B cell (primary cell): Measurements from ENCODE around the gene ARHGAP4. TPM values are rescaled to one million over a fixed set of nuclear protein-coding genes. Genes with fewer than 3 reads are reported as not detected.
A peak's percentile ranks its signal among the peaks of the same experiment; 100 is the strongest.

Experiments
- ATAC-seq: fragments of 200-7000 bp; cut with Tn5 transposase; one replicate; pipeline ENCODE4 v1.10.0; 2021; ENCODE audit warnings: low read depth, mild to moderate bottlenecking, moderate number of reproducible peaks, moderate library complexity
- CTCF ChIA-PET: fragments of 350-600 bp; sonication (Branson Sonifier 250); formaldehyde crosslinking; loops from one replicate; lab custom pipeline; 2021; ENCODE audit warnings: antibody characterized with exemption, inconsistent platforms; lab: Charles Lee
- POLR2A ChIA-PET: fragments of 350-600 bp; sonication (Branson Sonifier 250); formaldehyde crosslinking; loops from one replicate; lab custom pipeline; 2021; ENCODE audit warnings: antibody characterized with exemption; lab: Charles Lee
- DNase-seq: peaks from one replicate; pipeline ENCODE4 v3.0.0; 2013
- H2AFZ ChIP-seq: 2 replicates; pipeline ENCODE4 v1.6.1; 2012; ENCODE audit warnings: mild to moderate bottlenecking, low read depth, low read length; ENCODE audit not compliant: insufficient read depth, poor library complexity, severe bottlenecking
- H3K27ac ChIP-seq, 2 donors: 1 replicate in 1 of 2; 2 replicates in 1 of 2; pipeline ENCODE4 v1.5.1; 2012 to 2013; ENCODE audit warnings: low read length in 2 of 2, mild to moderate bottlenecking in 2 of 2, moderate library complexity in 1 of 2
- H3K27me3 ChIP-seq, 4 experiments: fragments of 200-600 bp in 1 of 4; sonication (generic) in 1 of 4; replicated peaks in 1 of 4; 1 replicate in 2 of 4; 2 replicates in 2 of 4; pipeline versions ENCODE4 v1.6.1 to v1.7.0; 2013 to 2016; ENCODE audit warnings: low read length in 3 of 4, mild to moderate bottlenecking in 2 of 4, mixed read lengths in 1 of 4, moderate library complexity in 1 of 4; ENCODE audit not compliant: insufficient read depth in 4 of 4, control insufficient read depth in 3 of 4; ENCODE audit errors: control extremely low read depth in 1 of 4
- H3K36me3 ChIP-seq, 2 experiments: replicated peaks in 1 of 2; 1 replicate in 1 of 2; 2 replicates in 1 of 2; pipeline versions ENCODE4 v1.6.1 to v1.7.1; 2013; ENCODE audit warnings: low read length in 1 of 2; ENCODE audit not compliant: insufficient read depth in 2 of 2, control insufficient read depth in 1 of 2; ENCODE audit errors: control extremely low read depth in 1 of 2, extremely low read depth in 1 of 2
- H3K4me1 ChIP-seq, 2 donors: fragments of 200-600 bp in 1 of 2; sonication (generic) in 1 of 2; 1 replicate in 1 of 2; 2 replicates in 1 of 2; pipeline versions ENCODE4 v1.5.1 to v1.6.1; 2013 to 2017; ENCODE audit warnings: low read length in 2 of 2; ENCODE audit not compliant: control insufficient read depth in 2 of 2, insufficient read depth in 2 of 2
- H3K4me2 ChIP-seq: replicated peaks from 2 replicates; pipeline ENCODE3; 2012; ENCODE audit warnings: mild to moderate bottlenecking, low read depth, low read length; ENCODE audit not compliant: poor library complexity, severe bottlenecking
- H3K4me3 ChIP-seq, 5 experiments: fragments of 200-600 bp in 1 of 5; sonication (generic) in 1 of 5; 1 replicate in 3 of 5; 2 replicates in 2 of 5; pipeline versions ENCODE4 v1.5.1 to v1.7.0; 2011 to 2016; ENCODE audit warnings: low read length in 4 of 5, mild to moderate bottlenecking in 4 of 5, low read depth in 2 of 5, control low read depth in 1 of 5, moderate library complexity in 1 of 5; ENCODE audit not compliant: insufficient read depth in 1 of 5; ENCODE audit errors: control extremely low read depth in 1 of 5, extremely low read depth in 1 of 5
- H3K79me2 ChIP-seq: fragments of 200-600 bp; sonication (generic); one replicate; pipeline ENCODE4 v1.6.0; 2016; ENCODE audit warnings: low read length; ENCODE audit not compliant: control insufficient read depth, insufficient read depth
- H3K9ac ChIP-seq: fragments of 200-600 bp; sonication (generic); 2 replicates; pipeline ENCODE4 v1.6.1; 2017; ENCODE audit warnings: mild to moderate bottlenecking, low read length, moderate library complexity
- H3K9me3 ChIP-seq, 3 donors: one replicate each; pipeline versions ENCODE4 v1.6.1 to v1.7.1; 2013; ENCODE audit warnings: low read length in 2 of 3; ENCODE audit not compliant: control insufficient read depth in 2 of 3, insufficient read depth in 1 of 3; ENCODE audit errors: control extremely low read depth in 1 of 3
- H4K20me1 ChIP-seq: 2 replicates; pipeline ENCODE4 v1.6.0; 2012; ENCODE audit warnings: mild to moderate bottlenecking, low read length; ENCODE audit not compliant: insufficient read depth, control insufficient read depth, poor library complexity, severe bottlenecking
- H3K27ac Mint-ChIP-seq: one replicate; pipeline ENCODE4 v1.8.0; 2021; ENCODE audit warnings: mixed read lengths
- H3K27me3 Mint-ChIP-seq: one replicate; pipeline ENCODE4 v1.8.0; 2021; ENCODE audit warnings: mixed read lengths
- H3K4me1 Mint-ChIP-seq: one replicate; pipeline ENCODE4 v1.8.0; 2021; ENCODE audit warnings: mixed read lengths
- H3K4me3 Mint-ChIP-seq: one replicate; pipeline ENCODE4 v1.8.0; 2021; ENCODE audit warnings: mixed read lengths
- H3K9me3 Mint-ChIP-seq: one replicate; pipeline ENCODE4 v1.8.0; 2022; ENCODE audit warnings: mixed read lengths; ENCODE audit not compliant: insufficient read depth
- EZH2 ChIP-seq: IDR thresholded peaks from 2 replicates; pipeline ENCODE4 v1.6.1; 2012; ENCODE audit warnings: borderline replicate concordance, low read depth, mild to moderate bottlenecking, moderate library complexity, low read length; ENCODE audit not compliant: insufficient read depth, poor library complexity, severe bottlenecking
- WGBS: methylation state at CpG from one replicate; pipeline ENCODE4 v1.1.5; 2013; ENCODE audit warnings: missing lambda C conversion rate; ENCODE audit not compliant: insufficient coverage; 5-methylcytosine and 5-hydroxymethylcytosine counted together
- intact Hi-C: fragments of 100-400 bp; cut with micrococcal nuclease; formaldehyde crosslinking; loops from one replicate; pipeline ENCODE4 v1.10.0; 2022
- polyA plus RNA-seq: library from polyadenylated mRNA; depleted of rRNA; stranded (reverse); fragments of >200 nt; gene quantifications from 2 replicates; pipeline ENCODE4 v1.2.3, GENCODE V29; 2012
- total RNA-seq, 2 donors: library from RNA; stranded (reverse); fragments of 120-200 nt in 1 of 2; gene quantifications; 1 replicate in 1 of 2; 2 replicates in 1 of 2; pipeline versions ENCODE4 v1.2.3 to v1.2.4, GENCODE V29; 2013 to 2022
- TF ChIP-seq, protein P1 (sequence below): fragments of 200-600 bp; IDR thresholded peaks from one replicate; pipeline ENCODE4 v1.8.0; 2022; ENCODE audit warnings: antibody characterized with exemption, mild to moderate bottlenecking

Gene ARHGAP4
- total and polyA plus RNA-seq, 2 donors (not counting 1 experiment from before 2014, with no cell fraction given) = 242 to 711 TPM

GRCh38 chrX:153971124-153971449 lies 45.0 kb upstream of the ARHGAP4 start:
- peak overlapping the region; percentile 100 for H3K4me3 Mint-ChIP-seq
- H3K9me3 Mint-ChIP-seq = no peaks in the 10 kb centered on the region
- DNase-seq (peak; percentile 90), ATAC-seq (peak; percentile 44)
- H3K27me3 Mint-ChIP-seq = no peaks in the 10 kb centered on the region
- Histone ChIP-seq H3K27me3 (no peaks in the 10 kb centered on the region), H3K4me2 (peak overlapping the region; percentile 70), H3K79me2 (peaks cover 53% of the 10 kb centered on the region), H2AFZ (peak overlapping the region; percentile 71), H3K9ac (peak overlapping the region; percentile 100), H3K4me1 (peaks cover 52 to 57% of the 10 kb centered on the region in 2 donors), H3K36me3 (peaks cover 0 to 4% of the 10 kb centered on the region in 2 experiments), H4K20me1 (peaks cover 34% of the 10 kb centered on the region), H3K4me3 (peak overlapping the region; percentile 63 to 99 (median 97)), H3K27ac (peak overlapping the region; percentile 100), H3K9me3 (no peaks in the 10 kb centered on the region)
- TF ChIP-seq, protein P1, sequence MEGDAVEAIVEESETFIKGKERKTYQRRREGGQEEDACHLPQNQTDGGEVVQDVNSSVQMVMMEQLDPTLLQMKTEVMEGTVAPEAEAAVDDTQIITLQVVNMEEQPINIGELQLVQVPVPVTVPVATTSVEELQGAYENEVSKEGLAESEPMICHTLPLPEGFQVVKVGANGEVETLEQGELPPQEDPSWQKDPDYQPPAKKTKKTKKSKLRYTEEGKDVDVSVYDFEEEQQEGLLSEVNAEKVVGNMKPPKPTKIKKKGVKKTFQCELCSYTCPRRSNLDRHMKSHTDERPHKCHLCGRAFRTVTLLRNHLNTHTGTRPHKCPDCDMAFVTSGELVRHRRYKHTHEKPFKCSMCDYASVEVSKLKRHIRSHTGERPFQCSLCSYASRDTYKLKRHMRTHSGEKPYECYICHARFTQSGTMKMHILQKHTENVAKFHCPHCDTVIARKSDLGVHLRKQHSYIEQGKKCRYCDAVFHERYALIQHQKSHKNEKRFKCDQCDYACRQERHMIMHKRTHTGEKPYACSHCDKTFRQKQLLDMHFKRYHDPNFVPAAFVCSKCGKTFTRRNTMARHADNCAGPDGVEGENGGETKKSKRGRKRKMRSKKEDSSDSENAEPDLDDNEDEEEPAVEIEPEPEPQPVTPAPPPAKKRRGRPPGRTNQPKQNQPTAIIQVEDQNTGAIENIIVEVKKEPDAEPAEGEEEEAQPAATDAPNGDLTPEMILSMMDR = no peak
- no peak for TF ChIP-seq EZH2
- CTCF ChIA-PET = interaction anchor here (0.6 to 3.4 kb wide), 7 partner anchors 18 to 439 kb away, joined by 3 to 21 read pairs (median 3); partner anchors contain the start of gene IRAK1
- WGBS = 3% methylated on average over 32 of the region's 34 CpGs
- POLR2A ChIA-PET = interaction anchor here (0.6 to 2.5 kb wide), 11 partner anchors 14 to 400 kb away, joined by 3 to 35 read pairs (median 5); partner anchors contain the start of genes ARHGAP4, IRAK1 and RENBP
- peak overlapping the region; percentile 100 for H3K27ac Mint-ChIP-seq
- intact Hi-C loops = loop anchor here (1.0 to 5.0 kb wide), 6 partner anchors 14 to 406 kb away; partner anchors contain the start of gene EMD
- H3K4me1 Mint-ChIP-seq = peaks cover 52% of the 10 kb centered on the region
